H1 (cell line): ENCODE measurements around the gene RPN2. TPM values are rescaled to one million over a fixed set of nuclear protein-coding genes. Genes with fewer than 3 reads are reported as not detected.

Experiments used
- CTCF ChIA-PET: fragments of 300-600 bp; sonication (Branson Sonifier 250); formaldehyde crosslinking; loops from one replicate; lab custom pipeline; 2021; ENCODE audit not compliant: partially characterized antibody; lab: Charles Lee
- POLR2A ChIA-PET: fragments of 300-600 bp; sonication (Branson Sonifier 250); formaldehyde crosslinking; loops from one replicate; lab custom pipeline; 2021; ENCODE audit warnings: inconsistent platforms; ENCODE audit not compliant: partially characterized antibody; lab: Charles Lee
- DNase-seq, 2 experiments: peaks; one replicate each; pipeline versions ENCODE4 v3.0.0 to v3.0.0-alpha.2; 2010 to 2022; ENCODE audit warnings: low spot score in 2 of 2, low read depth in 1 of 2, mixed read lengths in 1 of 2
- FAIRE-seq: peaks from 2 replicates; lab custom pipeline; 2011; peaks lifted over from hg19 to GRCh38; lab: Jason Lieb, UNC
- H2AFZ ChIP-seq: 2 replicates; pipeline ENCODE4 v1.8.1; 2012; ENCODE audit warnings: low read length, inconsistent platforms
- H2AK5ac ChIP-seq: 2 replicates; pipeline ENCODE4 v1.6.1; 2013; ENCODE audit warnings: low read depth, low read length
- H2BK120ac ChIP-seq: replicated peaks from 2 replicates; pipeline ENCODE3; 2013; ENCODE audit warnings: low read depth, low read length, inconsistent platforms
- H2BK12ac ChIP-seq: 2 replicates; pipeline ENCODE4 v1.6.1; 2013; ENCODE audit warnings: low read depth, low read length
- H2BK15ac ChIP-seq: 2 replicates; pipeline ENCODE4 v1.6.1; 2013; ENCODE audit warnings: low read length
- H2BK20ac ChIP-seq: 2 replicates; pipeline ENCODE4 v1.6.1; 2013; ENCODE audit warnings: low read length
- H2BK5ac ChIP-seq: 2 replicates; pipeline ENCODE4 v1.6.1; 2013; ENCODE audit warnings: low read depth, low read length
- H3K14ac ChIP-seq: 2 replicates; pipeline ENCODE4 v1.6.1; 2013; ENCODE audit warnings: inconsistent platforms; ENCODE audit not compliant: insufficient read length
- H3K18ac ChIP-seq: 2 replicates; pipeline ENCODE4 v1.6.1; 2013; ENCODE audit warnings: low read length; ENCODE audit errors: extremely low read depth
- H3K23ac ChIP-seq: 2 replicates; pipeline ENCODE4 v1.6.1; 2013; ENCODE audit warnings: inconsistent platforms; ENCODE audit not compliant: insufficient read length
- H3K23me2 ChIP-seq: 2 replicates; pipeline ENCODE4 v1.6.1; 2013; ENCODE audit warnings: low read depth, low read length
- H3K27ac ChIP-seq: 2 replicates; pipeline ENCODE4 v1.6.1; 2011; ENCODE audit warnings: low read depth, low read length, inconsistent platforms
- H3K27me3 ChIP-seq, 4 experiments: replicated peaks in 1 of 4; 1 replicate in 1 of 4; 2 replicates in 3 of 4; pipeline versions ENCODE4 v1.6.1 to v1.8.1; 2011 to 2013; ENCODE audit warnings: low read length in 3 of 4, mild to moderate bottlenecking in 3 of 4, inconsistent platforms in 2 of 4, mixed read lengths in 2 of 4, moderate library complexity in 1 of 4; ENCODE audit not compliant: control insufficient read depth in 3 of 4, insufficient read depth in 3 of 4; ENCODE audit errors: extremely low read depth in 1 of 4
- H3K36me3 ChIP-seq, 4 experiments: 2 replicates each; pipeline versions ENCODE4 v1.6.1 to v1.8.1; 2011 to 2013; ENCODE audit warnings: mild to moderate bottlenecking in 4 of 4, low read length in 3 of 4, moderate library complexity in 2 of 4, control low read depth in 1 of 4, inconsistent platforms in 1 of 4; ENCODE audit not compliant: insufficient read depth in 4 of 4, control insufficient read depth in 2 of 4
- H3K4ac ChIP-seq: replicated peaks from 2 replicates; pipeline ENCODE3; 2013; ENCODE audit warnings: low read length, low read depth, mixed read lengths, inconsistent platforms; ENCODE audit not compliant: insufficient read length
- H3K4me1 ChIP-seq, 4 experiments: replicated peaks in 1 of 4; 1 replicate in 1 of 4; 2 replicates in 3 of 4; pipeline versions ENCODE4 v1.6.1 to v1.8.1; 2011 to 2013; ENCODE audit warnings: low read length in 3 of 4, inconsistent platforms in 2 of 4, mixed read lengths in 1 of 4; ENCODE audit not compliant: insufficient read depth in 4 of 4, control insufficient read depth in 3 of 4
- H3K4me2 ChIP-seq, 2 experiments: 2 replicates each; pipeline versions ENCODE4 v1.6.1 to v1.8.1; 2011 to 2013; ENCODE audit warnings: low read depth in 2 of 2, low read length in 2 of 2, control low read depth in 1 of 2, inconsistent platforms in 1 of 2, mild to moderate bottlenecking in 1 of 2; ENCODE audit not compliant: insufficient read depth in 1 of 2
- H3K4me3 ChIP-seq, 4 experiments: fragments of 200-600, 300-600 bp in 1 of 4; sonication (generic), shearing (Covaris generic), sonication (Bioruptor Twin) in 1 of 4; 2 replicates each; pipeline versions ENCODE4 v1.5.1 to v1.8.1; 2011 to 2016; ENCODE audit warnings: low read length in 4 of 4, low read depth in 3 of 4, control low read depth in 2 of 4, inconsistent platforms in 2 of 4, mild to moderate bottlenecking in 2 of 4, mixed read lengths in 1 of 4, moderate library complexity in 1 of 4; ENCODE audit not compliant: insufficient read depth in 2 of 4; ENCODE audit errors: extremely low read depth in 1 of 4
- H3K56ac ChIP-seq: replicated peaks from 2 replicates; pipeline ENCODE3; 2013; ENCODE audit warnings: low read depth, mild to moderate bottlenecking, mixed read lengths, low read length, inconsistent platforms; ENCODE audit not compliant: insufficient read length
- H3K79me1 ChIP-seq: 2 replicates; pipeline ENCODE4 v1.6.1; 2013; ENCODE audit warnings: low read depth, low read length, control low read depth
- H3K79me2 ChIP-seq, 2 experiments: 2 replicates each; pipeline versions ENCODE4 v1.6.1 to v1.8.1; 2012 to 2013; ENCODE audit warnings: low read length in 2 of 2, mild to moderate bottlenecking in 2 of 2, inconsistent platforms in 1 of 2; ENCODE audit not compliant: insufficient read depth in 2 of 2, control insufficient read depth in 1 of 2
- H3K9ac ChIP-seq, 4 experiments: replicated peaks in 1 of 4; 1 replicate in 1 of 4; 2 replicates in 3 of 4; pipeline versions ENCODE4 v1.6.1 to v1.8.1; 2011 to 2013; ENCODE audit warnings: low read depth in 3 of 4, low read length in 3 of 4, control low read depth in 2 of 4, mild to moderate bottlenecking in 2 of 4, moderate library complexity in 2 of 4, inconsistent platforms in 1 of 4; ENCODE audit errors: extremely low read depth in 1 of 4
- H3K9me3 ChIP-seq, 2 experiments: 2 replicates each; pipeline versions ENCODE4 v1.6.1 to v1.8.1; 2012 to 2013; ENCODE audit warnings: mild to moderate bottlenecking in 2 of 2, moderate library complexity in 2 of 2, control low read depth in 1 of 2, inconsistent platforms in 1 of 2, low read depth in 1 of 2, low read length in 1 of 2, mixed read lengths in 1 of 2; ENCODE audit not compliant: insufficient read depth in 2 of 2
- H4K20me1 ChIP-seq, 2 experiments: replicated peaks in 1 of 2; 2 replicates each; pipeline versions ENCODE3 to v1.8.1; 2011 to 2013; ENCODE audit warnings: inconsistent platforms in 2 of 2, low read length in 2 of 2, mild to moderate bottlenecking in 1 of 2; ENCODE audit not compliant: insufficient read depth in 2 of 2, control insufficient read depth in 1 of 2
- H4K5ac ChIP-seq: 2 replicates; pipeline ENCODE4 v1.6.1; 2013; ENCODE audit warnings: low read length, low read depth, mixed read lengths, inconsistent platforms; ENCODE audit not compliant: insufficient read length
- H4K8ac ChIP-seq: 2 replicates; pipeline ENCODE4 v1.8.0; 2013; ENCODE audit warnings: mild to moderate bottlenecking, moderate library complexity, low read length, inconsistent platforms; ENCODE audit not compliant: insufficient read depth; ENCODE audit errors: extremely low read depth
- H4K91ac ChIP-seq: replicated peaks from 2 replicates; pipeline ENCODE3; 2013; ENCODE audit warnings: low read length, mixed read lengths, inconsistent platforms; ENCODE audit not compliant: insufficient read length
- BCL11A ChIP-seq, 2 experiments: IDR thresholded peaks; one replicate each; pipeline ENCODE4 v1.6.1; 2011; ENCODE audit warnings: low read depth in 2 of 2, low read length in 2 of 2, mild to moderate bottlenecking in 2 of 2
- EGR1 ChIP-seq: IDR thresholded peaks from 2 replicates; pipeline ENCODE4 v1.6.1; 2011; ENCODE audit warnings: low read depth, low read length, borderline replicate concordance
- EZH2 ChIP-seq: fragments of 200-600 bp; sonication (generic); IDR thresholded peaks from 2 replicates; pipeline ENCODE4 v1.7.1; 2012; ENCODE audit warnings: low read depth, mild to moderate bottlenecking, moderate library complexity, low read length, inconsistent platforms; ENCODE audit not compliant: severe bottlenecking
- KDM4A ChIP-seq: IDR thresholded peaks from one replicate; pipeline ENCODE4 v1.7.1; 2012; ENCODE audit warnings: low read depth, mild to moderate bottlenecking, moderate library complexity, low read length, inconsistent platforms; ENCODE audit not compliant: severe bottlenecking
- MAFK ChIP-seq: IDR thresholded peaks from 2 replicates; pipeline ENCODE4 v1.6.1; 2012; ENCODE audit warnings: low read depth, mild to moderate bottlenecking, improper control_type of control experiment, low read length
- MAX ChIP-seq: IDR thresholded peaks from 2 replicates; pipeline ENCODE4 v1.6.1; 2012; ENCODE audit warnings: inconsistent platforms
- POLR2AphosphoS5 ChIP-seq: IDR thresholded peaks from 2 replicates; pipeline ENCODE4 v1.6.1; 2011; ENCODE audit warnings: low read depth, low read length
- SUZ12 ChIP-seq: fragments of 200-600 bp; sonication (generic); IDR thresholded peaks from 2 replicates; pipeline ENCODE4 v1.6.1; 2012; ENCODE audit warnings: mild to moderate bottlenecking, inconsistent platforms, low read length, moderate library complexity, mixed read lengths
- YY1 ChIP-seq: IDR thresholded peaks from 2 replicates; pipeline ENCODE4 v1.6.1; 2011; ENCODE audit warnings: low read depth, mild to moderate bottlenecking, low read length
- WGBS, 2 experiments: shearing (Covaris generic) in 1 of 2; methylation state at CpG; one replicate each; pipeline versions ENCODE4 v1.1.6 to v1.1.7; 2013 to 2015; ENCODE audit warnings: low lambda C conversion rate in 2 of 2, mixed read lengths in 2 of 2, inconsistent platforms in 1 of 2, low coverage in 1 of 2, missing lambda C conversion rate in 1 of 2; ENCODE audit not compliant: insufficient replicate concordance in 2 of 2, insufficient coverage in 1 of 2, insufficient read length in 1 of 2; ENCODE audit errors: extremely low coverage in 1 of 2, missing lambda C conversion rate in 1 of 2; 5-methylcytosine and 5-hydroxymethylcytosine counted together
- polyA plus RNA-seq, 7 experiments: library from polyadenylated mRNA; depleted of rRNA in 3 of 7; stranded (reverse) in 5 of 7; unstranded in 2 of 7; fragments of >200 nt in 5 of 7; fragments of 200-250 nt in 2 of 7; gene quantifications; 1 replicate in 5 of 7; 2 replicates in 1 of 7; 4 replicates in 1 of 7; pipeline versions ENCODE4 v1.2.1 to v1.2.3, GENCODE V29; 2011 to 2013; ENCODE audit warnings: missing spikeins in 2 of 7, mixed read lengths in 2 of 7
- total RNA-seq: library from RNA; stranded (reverse); fragmentation: NEBNext Ultra II Directional; extraction: Animal tissue kit (Norgen Biotek cat#: 25700); gene quantifications from 2 replicates; pipeline ENCODE4 v1.2.1, GENCODE V29; 2021

Gene RPN2
- total and polyA plus RNA-seq, 2 of the 8 experiments (the other 6 are each of a cell fraction or from before 2014, with no cell fraction given), result 236 to 379 TPM

DNA sequence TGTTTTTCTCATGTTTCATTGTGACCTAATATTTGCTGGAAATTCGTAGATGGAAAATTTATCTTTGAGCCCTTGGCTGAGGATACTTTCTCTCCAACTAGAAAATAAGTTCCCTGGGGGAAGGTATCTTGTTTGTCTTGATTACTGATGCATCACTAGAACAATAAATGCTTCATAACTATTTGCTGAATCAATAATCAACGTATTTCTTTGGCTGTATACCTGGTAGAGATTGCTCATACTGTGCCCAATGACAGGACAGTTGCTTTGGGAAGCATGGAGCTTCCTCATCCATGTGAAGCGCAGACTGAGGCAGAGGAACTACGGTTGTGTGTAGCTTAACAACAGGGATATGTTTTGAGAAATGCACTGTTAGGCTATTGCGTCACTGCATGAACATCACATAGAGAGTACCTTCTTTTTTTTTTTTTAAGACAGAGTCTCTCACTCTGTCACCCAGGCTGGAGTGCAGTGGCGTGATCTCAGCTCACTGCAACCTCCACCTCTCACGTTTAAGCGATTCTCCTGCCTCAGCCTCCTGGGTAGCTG, 34.2 kb upstream of the RPN2 start:
- Histone ChIP-seq H4K5ac (no peak overlapping the region), H3K9ac (no peak overlapping the region), H3K4me1 (no peaks in the 10 kb centered on the region), H3K23ac (no peak overlapping the region), H2BK20ac (no peak overlapping the region), H3K56ac (no peak overlapping the region), H4K20me1 (no peaks in the 10 kb centered on the region), H3K27me3 (no peaks in the 10 kb centered on the region), H3K4me2 (no peak overlapping the region), H3K79me2 (no peaks in the 10 kb centered on the region), H2BK5ac (no peak overlapping the region), H2AFZ (no peak overlapping the region), H2BK120ac (no peak overlapping the region), H2BK15ac (no peak overlapping the region), H2AK5ac (no peak overlapping the region), H3K18ac (no peak overlapping the region), H2BK12ac (no peak overlapping the region), H3K14ac (no peak overlapping the region), H4K91ac (no peak overlapping the region), H3K27ac (no peak overlapping the region), H3K4me3 (no peak overlapping the region), H4K8ac (no peak overlapping the region), H3K4ac (no peak overlapping the region), H3K9me3 (no peaks in the 10 kb centered on the region), H3K36me3 (no peaks in the 10 kb centered on the region), H3K23me2 (no peaks in the 10 kb centered on the region), H3K79me1 (no peaks in the 10 kb centered on the region)
- ChIA-PET CTCF (interaction anchor here (1.0 kb wide), 1 partner anchor 9 kb away, joined by 3 read pairs; no protein-coding TSS in a partner anchor), POLR2A (interaction anchor here (0.6 to 1.7 kb wide), 3 partner anchors 34 to 314 kb away, joined by 3 to 5 read pairs (median 4); partner anchors contain the start of gene RPN2)
- TF ChIP-seq MAX, result no peak
- no peak for TF ChIP-seq EGR1
- TF ChIP-seq SUZ12, result no peak
- no peak for TF ChIP-seq KDM4A
- no peak for TF ChIP-seq MAFK
- TF ChIP-seq BCL11A (IDR thresholded peaks at IDR 0.05; ENCODE audit: low read depth in 2 of 2, low read length in 2 of 2), result no peak
- no peak for TF ChIP-seq POLR2AphosphoS5
- no peak for TF ChIP-seq YY1
- no peak for TF ChIP-seq EZH2
- 92% methylated on average over 8 of the region's 8 CpGs; no CpG with 5 or more reads in 1 of the 2 experiments for WGBS, 2 experiments
- DNase-seq (no peak), FAIRE-seq (no peak)
